ENCODE measurements around the gene NOCT. TPM values are rescaled to one million over a fixed set of nuclear protein-coding genes. Genes with fewer than 3 reads are reported as not detected.
A peak's percentile ranks its signal among the peaks of the same experiment; 100 is the strongest.

The NOCT gene
- total and polyA plus RNA-seq, 7 donors, result 3.9 to 21.8 (median 11.4) TPM

- peaks cover 0 to 10% of the 10 kb centered on the region in 2 donors for H3K36me3 ChIP-seq (ENCODE audit: insufficient read depth in 1 of 2, low read depth in 1 of 2)
- TF ChIP-seq, protein P1, sequence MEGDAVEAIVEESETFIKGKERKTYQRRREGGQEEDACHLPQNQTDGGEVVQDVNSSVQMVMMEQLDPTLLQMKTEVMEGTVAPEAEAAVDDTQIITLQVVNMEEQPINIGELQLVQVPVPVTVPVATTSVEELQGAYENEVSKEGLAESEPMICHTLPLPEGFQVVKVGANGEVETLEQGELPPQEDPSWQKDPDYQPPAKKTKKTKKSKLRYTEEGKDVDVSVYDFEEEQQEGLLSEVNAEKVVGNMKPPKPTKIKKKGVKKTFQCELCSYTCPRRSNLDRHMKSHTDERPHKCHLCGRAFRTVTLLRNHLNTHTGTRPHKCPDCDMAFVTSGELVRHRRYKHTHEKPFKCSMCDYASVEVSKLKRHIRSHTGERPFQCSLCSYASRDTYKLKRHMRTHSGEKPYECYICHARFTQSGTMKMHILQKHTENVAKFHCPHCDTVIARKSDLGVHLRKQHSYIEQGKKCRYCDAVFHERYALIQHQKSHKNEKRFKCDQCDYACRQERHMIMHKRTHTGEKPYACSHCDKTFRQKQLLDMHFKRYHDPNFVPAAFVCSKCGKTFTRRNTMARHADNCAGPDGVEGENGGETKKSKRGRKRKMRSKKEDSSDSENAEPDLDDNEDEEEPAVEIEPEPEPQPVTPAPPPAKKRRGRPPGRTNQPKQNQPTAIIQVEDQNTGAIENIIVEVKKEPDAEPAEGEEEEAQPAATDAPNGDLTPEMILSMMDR (IDR thresholded peaks at IDR 0.05), result no peak
- DNase-seq, result no peak
- WGBS, 3 donors, result 0 to 1% (median 0%) methylated on average over 29 to 55 of the region's 55 CpGs
- no peak for ATAC-seq
- no peaks in the 10 kb centered on the region for H3K9me3 ChIP-seq
- H3K27ac ChIP-seq, result peak overlapping the region; percentile 92
- peaks cover 34% of the 10 kb centered on the region for H3K4me1 ChIP-seq
- peaks cover 0 to 1% (median 0%) of the 10 kb centered on the region in 3 donors for H3K27me3 ChIP-seq (ENCODE audit: insufficient read depth in 3 of 3, low read length in 2 of 3)
- peak overlapping the region; percentile 77 for H3K4me3 ChIP-seq
- intact Hi-C loops (cut with DNase I), result no loop called here
Measured at GRCh38 chr4:139015948-139016471, 429 bp downstream of the NOCT start.

- 59 to 80% (median 69%) methylated on average over 3 of the region's 3 CpGs for WGBS, 3 donors
- peak overlapping the region; percentile 77 for H3K4me3 ChIP-seq
- DNase-seq (no peak), ATAC-seq (no peak)
- intact Hi-C loops (cut with DNase I), result no loop called here
- no peaks in the 10 kb centered on the region for H3K27me3 ChIP-seq (ENCODE audit: insufficient read depth in 3 of 3, low read length in 2 of 3)
- no peaks in the 10 kb centered on the region for H3K9me3 ChIP-seq
- TF ChIP-seq, protein P1 (IDR thresholded peaks at IDR 0.05), result no peak
- peaks cover 0 to 10% of the 10 kb centered on the region in 2 donors for H3K36me3 ChIP-seq (ENCODE audit: insufficient read depth in 1 of 2, low read depth in 1 of 2)
- H3K27ac ChIP-seq, result no peak overlapping the region
- H3K4me1 ChIP-seq, result peaks cover 34% of the 10 kb centered on the region
Measured at GRCh38 chr4:139017861-139018260, 2.3 kb downstream of the NOCT start.

GRCh38 chr4:139018501-139018900, 2.9 kb downstream of the NOCT start:
- no peak overlapping the region for H3K4me3 ChIP-seq
- TF ChIP-seq, protein P1 (IDR thresholded peaks at IDR 0.05), result no peak
- intact Hi-C loops (cut with DNase I), result no loop called here
- H3K9me3 ChIP-seq, result no peaks in the 10 kb centered on the region
- peaks cover 0 to 10% of the 10 kb centered on the region in 2 donors for H3K36me3 ChIP-seq (ENCODE audit: insufficient read depth in 1 of 2, low read depth in 1 of 2)
- ATAC-seq (no peak), DNase-seq (no peak)
- no peaks in the 10 kb centered on the region for H3K27me3 ChIP-seq (ENCODE audit: insufficient read depth in 3 of 3, low read length in 2 of 3)
- H3K4me1 ChIP-seq, result peaks cover 34% of the 10 kb centered on the region
- peak overlapping the region; percentile 18 for H3K27ac ChIP-seq

- Histone ChIP-seq H3K9me3 (no peaks in the 10 kb centered on the region), H3K4me1 (peaks cover 30% of the 10 kb centered on the region), H3K27ac (peak overlapping the region; percentile 18), H3K36me3 (ENCODE audit: insufficient read depth in 1 of 2, low read depth in 1 of 2) (peaks cover 0 to 10% of the 10 kb centered on the region in 2 donors), H3K27me3 (ENCODE audit: insufficient read depth in 3 of 3, low read length in 2 of 3) (no peaks in the 10 kb centered on the region), H3K4me3 (no peak overlapping the region)
- 75 to 80% (median 76%) methylated on average over 10 of the region's 10 CpGs for WGBS, 3 donors
- TF ChIP-seq, protein P1 (IDR thresholded peaks at IDR 0.05), result no peak
- no peak for DNase-seq
- ATAC-seq, result no peak
- intact Hi-C loops (cut with DNase I), result no loop called here
Measured at GRCh38 chr4:139018971-139019758, 3.6 kb downstream of the NOCT start.
